CD14-positive monocyte (primary cell): Measurements from ENCODE around the gene SPINK7. TPM values are rescaled to one million over a fixed set of nuclear protein-coding genes. Genes with fewer than 3 reads are reported as not detected.
"Not testable (repeated sequence)": the region's sequence is repeated elsewhere in the genome, so short reads cannot be mapped to it uniquely, and the experiment has no call there.

Experiments
- DNase-seq, 3 donors: peaks; one replicate each; pipeline ENCODE4 v3.0.0-alpha.2; 2011 to 2022
- H2AFZ ChIP-seq: 2 replicates; pipeline ENCODE4 v1.6.0; 2012; ENCODE audit warnings: mild to moderate bottlenecking, low read depth, low read length, inconsistent platforms; ENCODE audit not compliant: insufficient read depth, poor library complexity, severe bottlenecking
- H3K27ac ChIP-seq, 2 donors: 1 replicate in 1 of 2; 2 replicates in 1 of 2; pipeline ENCODE4 v1.5.1; 2012 to 2013; ENCODE audit warnings: low read length in 2 of 2, control low read depth in 1 of 2, inconsistent platforms in 1 of 2, low read depth in 1 of 2, mild to moderate bottlenecking in 1 of 2
- H3K27me3 ChIP-seq, 2 donors: one replicate each; pipeline versions ENCODE4 v1.6.0 to v1.6.1; 2011 to 2013; ENCODE audit warnings: low read length in 2 of 2; ENCODE audit not compliant: control insufficient read depth in 2 of 2, insufficient read depth in 2 of 2
- H3K36me3 ChIP-seq, 2 donors: replicated peaks in 1 of 2; 1 replicate in 1 of 2; 2 replicates in 1 of 2; pipeline versions ENCODE4 v1.5.1 to v1.6.1; 2012 to 2013; ENCODE audit warnings: low read length in 2 of 2, control low read depth in 1 of 2, inconsistent platforms in 1 of 2, mild to moderate bottlenecking in 1 of 2; ENCODE audit not compliant: insufficient read depth in 2 of 2, control insufficient read depth in 1 of 2
- H3K4me1 ChIP-seq, 2 donors: 1 replicate in 1 of 2; 2 replicates in 1 of 2; pipeline versions ENCODE4 v1.5.1 to v1.6.1; 2012 to 2013; ENCODE audit warnings: low read length in 2 of 2, control low read depth in 1 of 2, inconsistent platforms in 1 of 2, mild to moderate bottlenecking in 1 of 2, moderate library complexity in 1 of 2; ENCODE audit not compliant: insufficient read depth in 2 of 2, control insufficient read depth in 1 of 2
- H3K4me2 ChIP-seq: replicated peaks from 2 replicates; pipeline ENCODE3; 2012; ENCODE audit warnings: low read length, moderate library complexity, mild to moderate bottlenecking; ENCODE audit not compliant: poor library complexity, severe bottlenecking; ENCODE audit errors: extremely low read depth
- H3K4me3 ChIP-seq, 3 experiments: fragments of 200-600 bp in 1 of 3; sonication (generic) in 1 of 3; replicated peaks in 1 of 3; 1 replicate in 2 of 3; 2 replicates in 1 of 3; pipeline ENCODE4 v1.5.1; 2011 to 2013; ENCODE audit warnings: low read length in 3 of 3, mild to moderate bottlenecking in 3 of 3, control low read depth in 2 of 3, low read depth in 2 of 3, inconsistent platforms in 1 of 3, moderate library complexity in 1 of 3
- H3K79me2 ChIP-seq: 2 replicates; pipeline ENCODE4 v1.6.0; 2012; ENCODE audit warnings: mild to moderate bottlenecking, control low read depth, inconsistent platforms, low read length, moderate library complexity; ENCODE audit not compliant: insufficient read depth
- H3K9ac ChIP-seq: 2 replicates; pipeline ENCODE4 v1.6.0; 2017; ENCODE audit warnings: low read length, mild to moderate bottlenecking; ENCODE audit not compliant: insufficient read depth, poor library complexity, severe bottlenecking
- H3K9me3 ChIP-seq, 2 donors: replicated peaks in 1 of 2; 1 replicate in 1 of 2; 2 replicates in 1 of 2; pipeline versions ENCODE4 v1.5.1 to v1.6.1; 2012 to 2013; ENCODE audit warnings: low read length in 2 of 2, control low read depth in 1 of 2; ENCODE audit not compliant: control insufficient read depth in 1 of 2, insufficient read depth in 1 of 2
- H4K20me1 ChIP-seq: 2 replicates; pipeline ENCODE4 v1.6.0; 2012; ENCODE audit warnings: mild to moderate bottlenecking, low read length, control low read depth, moderate library complexity; ENCODE audit not compliant: insufficient read depth
- H3K27ac Mint-ChIP-seq, 7 donors: one replicate each; pipeline ENCODE4 v1.8.0; 2020; ENCODE audit warnings: mild to moderate bottlenecking in 7 of 7, mixed read lengths in 7 of 7, moderate library complexity in 6 of 7, inconsistent platforms in 2 of 7
- H3K27me3 Mint-ChIP-seq, 3 donors: one replicate each; pipeline ENCODE4 v1.8.0; 2021 to 2022; ENCODE audit warnings: low read depth in 3 of 3, mild to moderate bottlenecking in 3 of 3, mixed read lengths in 3 of 3, moderate library complexity in 3 of 3, inconsistent platforms in 1 of 3
- H3K36me3 Mint-ChIP-seq, 2 donors: one replicate each; pipeline ENCODE4 v1.8.0; 2020; ENCODE audit warnings: mixed read lengths in 2 of 2, inconsistent platforms in 1 of 2, mild to moderate bottlenecking in 1 of 2
- H3K4me1 Mint-ChIP-seq: one replicate; pipeline ENCODE4 v1.8.0; 2020; ENCODE audit warnings: mild to moderate bottlenecking, mixed read lengths
- H3K4me3 Mint-ChIP-seq, 2 donors: one replicate each; pipeline ENCODE4 v1.8.0; 2020; ENCODE audit warnings: mild to moderate bottlenecking in 2 of 2, mixed read lengths in 2 of 2, moderate library complexity in 1 of 2
- H3K9me3 Mint-ChIP-seq, 7 donors: one replicate each; pipeline ENCODE4 v1.8.0; 2020 to 2022; ENCODE audit warnings: mixed read lengths in 7 of 7, mild to moderate bottlenecking in 6 of 7, moderate library complexity in 6 of 7, inconsistent platforms in 2 of 7
- CTCF ChIP-seq: fragments of 200-600 bp; IDR thresholded peaks from one replicate; pipeline ENCODE4 v1.8.0; 2022; ENCODE audit warnings: antibody characterized with exemption, mild to moderate bottlenecking
- WGBS: methylation state at CpG from one replicate; pipeline ENCODE4 v1.1.5; 2013; ENCODE audit warnings: missing lambda C conversion rate; ENCODE audit not compliant: insufficient coverage; 5-methylcytosine and 5-hydroxymethylcytosine counted together
- intact Hi-C, 2 donors: fragments of 100-400 bp; cut with micrococcal nuclease; formaldehyde crosslinking; loops; one replicate each; pipeline versions ENCODE4 v1.15.0 to v1.15.1; 2023
- polyA plus RNA-seq, 3 donors: library from polyadenylated mRNA; depleted of rRNA in 1 of 3; unstranded in 2 of 3; stranded (reverse) in 1 of 3; fragments of 300-500 nt in 2 of 3; fragments of >200 nt in 1 of 3; fragmentation: Illumina TruSeq in 2 of 3; gene quantifications; 1 replicate in 2 of 3; 2 replicates in 1 of 3; pipeline ENCODE4 v1.2.3, GENCODE V29; 2012 to 2021

Gene SPINK7
- polyA plus RNA-seq, 3 donors: not detected

GRCh38 chr5:148268566-148268965 is 43.7 kb upstream of the SPINK7 start, which contains the start of gene SPINK13:
Gene SPINK13, plus strand, starts transcription at chr5:148268794. Its CDS starts 1,279 bp downstream, at chr5:148270073.
- H3K79me2 ChIP-seq: no peaks in the 10 kb centered on the region
- no peak within 1 kb of the TSS for H3K9ac ChIP-seq
- peaks cover 0 to 4% (median 0%) of the 10 kb centered on the region in 7 donors for H3K9me3 Mint-ChIP-seq
- TF ChIP-seq CTCF: no peak
- H3K27me3 ChIP-seq: no peaks in the 10 kb centered on the region
- no peaks in the 10 kb centered on the region for H3K9me3 ChIP-seq
- intact Hi-C loops: no loop called here
- no peaks in the 10 kb centered on the region for H3K4me1 Mint-ChIP-seq
- H3K4me2 ChIP-seq: no peak within 1 kb of the TSS
- no peak within 1 kb of the TSS for H3K27ac ChIP-seq
- no peak within 1 kb of the TSS for H2AFZ ChIP-seq
- DNase-seq: no peak
- no peaks in the 10 kb centered on the region for H3K36me3 ChIP-seq
- H3K27ac Mint-ChIP-seq: peak within 1 kb of the TSS in 1 of 7 donors; percentile 38
- no peak within 1 kb of the TSS for H3K4me3 ChIP-seq
- H4K20me1 ChIP-seq: no peaks in the 10 kb centered on the region
- no peaks in the 10 kb centered on the region for H3K4me1 ChIP-seq
- H3K36me3 Mint-ChIP-seq: no peaks in the 10 kb centered on the region
- H3K27me3 Mint-ChIP-seq: peaks cover 0 to 3% (median 2%) of the 10 kb centered on the region in 3 donors
- H3K4me3 Mint-ChIP-seq: no peak within 1 kb of the TSS
- WGBS: 97% methylated on average over 3 of the region's 4 CpGs

GRCh38 chr5:148275129-148275528 is 37.1 kb upstream of the SPINK7 start:
- H3K4me1 Mint-ChIP-seq, H3K27ac Mint-ChIP-seq, H2AFZ ChIP-seq, H3K36me3 Mint-ChIP-seq, DNase-seq, H3K4me3 Mint-ChIP-seq, H3K27me3 ChIP-seq, H3K9me3 ChIP-seq, H3K36me3 ChIP-seq, H3K4me1 ChIP-seq, H3K27me3 Mint-ChIP-seq, H3K9ac ChIP-seq, H3K27ac ChIP-seq, H4K20me1 ChIP-seq, intact Hi-C loops, H3K4me2 ChIP-seq, H3K4me3 ChIP-seq, H3K79me2 ChIP-seq: not testable (repeated sequence)
- peaks cover 1 to 14% (median 11%) of the 10 kb centered on the region in 7 donors for H3K9me3 Mint-ChIP-seq
- WGBS: no CpG with 5 or more reads among the region's 2 CpGs

- H3K4me3 ChIP-seq, H3K79me2 ChIP-seq, H3K9ac ChIP-seq, H3K4me2 ChIP-seq, H3K27ac Mint-ChIP-seq, H3K9me3 ChIP-seq, H3K4me1 ChIP-seq, DNase-seq, intact Hi-C loops, H3K36me3 ChIP-seq, H3K4me1 Mint-ChIP-seq, H3K4me3 Mint-ChIP-seq, H3K36me3 Mint-ChIP-seq, H2AFZ ChIP-seq, H3K27ac ChIP-seq, H3K27me3 ChIP-seq, H4K20me1 ChIP-seq, H3K27me3 Mint-ChIP-seq: not testable (repeated sequence)
- H3K9me3 Mint-ChIP-seq: peaks cover 0 to 11% (median 9%) of the 10 kb centered on the region in 7 donors
- WGBS: 46% methylated on average over 3 of the region's 5 CpGs
Observed at GRCh38 chr5:148280893-148281292, 31.3 kb upstream of the SPINK7 start.

- DNase-seq, H3K4me2 ChIP-seq, H3K9me3 ChIP-seq, H3K4me1 Mint-ChIP-seq, H3K27me3 ChIP-seq, intact Hi-C loops, H3K4me1 ChIP-seq, H4K20me1 ChIP-seq, H3K27ac ChIP-seq, H3K4me3 Mint-ChIP-seq, H3K79me2 ChIP-seq, H2AFZ ChIP-seq, H3K9ac ChIP-seq, H3K36me3 ChIP-seq, H3K4me3 ChIP-seq, H3K27me3 Mint-ChIP-seq, H3K36me3 Mint-ChIP-seq, H3K27ac Mint-ChIP-seq: not testable (repeated sequence)
- H3K9me3 Mint-ChIP-seq: peaks cover 0 to 11% (median 9%) of the 10 kb centered on the region in 7 donors
- 100% methylated on average over 3 of the region's 4 CpGs for WGBS
Observed at GRCh38 chr5:148281336-148281735, 30.9 kb upstream of the SPINK7 start.
